ENCODE measurements around the gene L1TD1.
"Not testable (repeated sequence)": the region's sequence is repeated elsewhere in the genome, so short reads cannot be mapped to it uniquely, and the experiment has no call there.

Gene L1TD1, protein sequence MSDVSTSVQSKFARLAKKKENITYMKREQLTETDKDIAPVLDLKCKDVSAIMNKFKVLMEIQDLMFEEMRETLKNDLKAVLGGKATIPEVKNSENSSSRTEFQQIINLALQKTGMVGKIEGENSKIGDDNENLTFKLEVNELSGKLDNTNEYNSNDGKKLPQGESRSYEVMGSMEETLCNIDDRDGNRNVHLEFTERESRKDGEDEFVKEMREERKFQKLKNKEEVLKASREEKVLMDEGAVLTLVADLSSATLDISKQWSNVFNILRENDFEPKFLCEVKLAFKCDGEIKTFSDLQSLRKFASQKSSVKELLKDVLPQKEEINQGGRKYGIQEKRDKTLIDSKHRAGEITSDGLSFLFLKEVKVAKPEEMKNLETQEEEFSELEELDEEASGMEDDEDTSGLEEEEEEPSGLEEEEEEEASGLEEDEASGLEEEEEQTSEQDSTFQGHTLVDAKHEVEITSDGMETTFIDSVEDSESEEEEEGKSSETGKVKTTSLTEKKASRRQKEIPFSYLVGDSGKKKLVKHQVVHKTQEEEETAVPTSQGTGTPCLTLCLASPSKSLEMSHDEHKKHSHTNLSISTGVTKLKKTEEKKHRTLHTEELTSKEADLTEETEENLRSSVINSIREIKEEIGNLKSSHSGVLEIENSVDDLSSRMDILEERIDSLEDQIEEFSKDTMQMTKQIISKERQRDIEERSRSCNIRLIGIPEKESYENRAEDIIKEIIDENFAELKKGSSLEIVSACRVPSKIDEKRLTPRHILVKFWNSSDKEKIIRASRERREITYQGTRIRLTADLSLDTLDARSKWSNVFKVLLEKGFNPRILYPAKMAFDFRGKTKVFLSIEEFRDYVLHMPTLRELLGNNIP

DNA sequence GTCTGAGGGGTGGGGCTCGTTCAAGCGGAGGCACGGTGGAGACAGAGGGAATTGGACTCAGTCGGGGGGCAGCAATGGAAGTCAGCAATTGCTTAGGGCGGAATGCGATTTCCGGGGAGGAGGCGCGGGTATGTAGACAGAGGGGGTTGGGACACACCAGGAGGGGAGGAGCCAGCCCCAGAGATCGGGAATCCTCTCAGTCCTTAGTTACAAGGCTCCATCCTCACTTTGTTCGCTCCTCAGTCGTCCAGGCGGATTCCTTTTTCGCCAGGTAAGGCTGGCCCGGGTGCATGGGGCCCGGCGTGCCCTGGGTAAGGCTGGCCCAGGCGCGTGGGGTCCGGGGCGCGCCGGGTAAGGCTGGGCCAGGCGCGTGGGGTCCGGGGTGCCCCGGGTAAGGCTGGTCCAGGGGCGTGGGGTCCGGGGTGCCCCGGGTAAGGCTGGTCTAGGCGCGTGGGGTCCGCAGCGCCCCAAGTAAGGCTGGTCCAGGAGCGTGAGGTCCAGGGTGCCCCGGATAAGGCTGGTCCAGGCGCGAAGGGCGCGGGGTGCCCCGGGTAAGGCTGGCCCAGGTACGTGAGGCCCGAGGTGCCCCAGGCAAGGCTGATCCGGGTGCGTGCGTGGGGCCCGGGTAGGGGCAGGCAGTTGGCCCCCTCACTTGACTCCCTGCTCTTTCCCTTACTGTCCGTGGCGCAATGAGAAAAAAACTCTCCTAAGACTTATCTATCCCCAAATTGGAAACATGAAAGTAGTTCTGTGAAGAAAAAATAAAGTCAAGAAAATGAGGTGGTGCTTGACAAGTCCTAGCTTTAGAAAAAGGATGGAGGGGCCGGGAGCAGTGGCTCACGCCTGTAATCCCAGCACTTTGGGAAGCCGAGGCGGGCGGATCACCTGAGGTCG, at the start of gene L1TD1:
Gene L1TD1, plus strand, starts transcription at position 199 of the 894 bp plus-strand sequence. CDS start 11,780 bp downstream, outside the sequence.
- no peak for DNase-seq

DNA sequence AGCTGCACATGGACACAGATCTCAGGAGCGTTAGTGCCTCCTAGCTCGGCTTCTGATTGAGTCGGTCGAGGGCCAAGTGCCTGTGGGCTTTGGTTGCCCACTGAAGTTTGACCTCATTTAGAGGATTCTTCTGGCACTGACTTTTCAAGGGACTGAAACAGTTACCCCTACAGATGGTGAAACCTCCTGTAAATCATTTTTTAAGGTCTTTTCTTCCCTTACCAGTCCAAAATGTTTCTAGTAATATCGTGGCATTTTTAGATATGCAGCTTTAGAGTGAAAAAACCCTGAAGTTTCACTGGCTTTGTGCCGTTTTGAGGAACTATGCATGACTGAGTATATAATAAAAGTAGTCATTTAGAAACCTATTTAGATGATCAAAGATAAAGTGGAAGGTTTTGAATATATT, 34.7 kb upstream of the L1TD1 start:
- no peak for DNase-seq

DNA sequence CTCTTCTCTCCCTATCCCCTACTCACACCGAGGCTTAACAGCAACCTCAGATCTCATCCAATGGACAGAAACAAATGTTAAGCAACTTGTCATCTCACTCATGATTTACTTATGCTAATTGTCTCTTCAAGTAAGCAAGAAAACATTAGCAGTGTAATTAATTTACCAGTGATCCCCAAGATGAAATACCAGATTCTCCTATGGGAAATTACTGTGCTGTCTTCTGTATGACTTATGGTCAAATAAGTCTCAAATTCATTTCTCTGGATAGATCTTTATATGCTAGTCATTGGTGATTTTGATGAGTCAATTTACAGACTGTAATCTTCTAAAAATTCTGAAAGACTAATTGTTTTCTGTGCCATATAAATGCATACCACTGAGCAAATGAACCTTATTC, 32.9 kb upstream of the L1TD1 start:
- DNase-seq: no peak

DNA sequence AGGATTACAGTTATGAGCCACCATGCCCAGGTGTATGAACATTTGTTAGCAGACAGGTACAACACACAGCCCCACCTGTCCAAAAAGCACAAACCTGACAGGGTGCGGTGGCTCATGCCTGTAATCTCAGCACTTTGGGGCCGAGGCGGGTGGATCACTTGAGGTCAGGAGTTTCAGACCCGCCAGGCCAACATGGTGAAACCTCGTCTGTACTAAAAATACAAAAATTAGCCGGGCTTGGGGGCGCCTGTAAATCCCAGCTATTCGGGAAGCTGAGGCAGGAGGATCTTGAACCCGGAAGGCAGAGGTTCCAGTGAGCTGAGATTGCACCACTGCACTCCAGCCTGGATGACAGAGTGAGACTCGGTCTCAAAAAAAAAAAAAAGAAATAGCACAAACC, 24.3 kb upstream of the L1TD1 start:
- DNase-seq: not testable (repeated sequence)

DNA sequence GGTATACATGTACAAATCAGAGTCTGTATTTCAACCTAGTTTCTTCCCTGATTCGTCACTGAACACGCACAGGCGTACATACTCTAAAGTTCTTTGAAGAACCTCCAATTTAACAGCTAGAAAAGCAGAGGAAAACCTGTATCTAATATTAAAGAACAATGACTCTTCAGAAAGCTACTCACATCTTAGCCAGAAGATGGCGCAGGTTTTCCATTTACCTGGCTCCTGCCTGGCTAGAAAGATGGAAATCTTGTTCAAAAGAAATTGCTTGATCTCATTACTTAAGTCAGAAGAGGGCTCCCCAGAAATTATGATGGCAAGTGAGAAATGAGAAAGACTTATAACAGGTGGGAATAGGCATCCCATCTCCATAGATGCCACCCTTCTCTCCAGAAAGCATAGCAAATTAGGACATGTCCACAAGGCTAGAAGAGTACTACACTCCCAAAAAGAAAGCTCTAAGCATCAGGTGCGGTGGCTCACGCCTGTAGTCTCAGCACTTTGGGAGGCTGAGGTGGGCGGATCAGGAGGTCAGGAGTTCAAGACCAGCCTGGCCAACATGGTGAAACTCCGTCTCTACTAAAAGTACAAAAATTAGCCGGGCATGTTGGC, 19.0 kb upstream of the L1TD1 start:
- DNase-seq: no peak

DNA sequence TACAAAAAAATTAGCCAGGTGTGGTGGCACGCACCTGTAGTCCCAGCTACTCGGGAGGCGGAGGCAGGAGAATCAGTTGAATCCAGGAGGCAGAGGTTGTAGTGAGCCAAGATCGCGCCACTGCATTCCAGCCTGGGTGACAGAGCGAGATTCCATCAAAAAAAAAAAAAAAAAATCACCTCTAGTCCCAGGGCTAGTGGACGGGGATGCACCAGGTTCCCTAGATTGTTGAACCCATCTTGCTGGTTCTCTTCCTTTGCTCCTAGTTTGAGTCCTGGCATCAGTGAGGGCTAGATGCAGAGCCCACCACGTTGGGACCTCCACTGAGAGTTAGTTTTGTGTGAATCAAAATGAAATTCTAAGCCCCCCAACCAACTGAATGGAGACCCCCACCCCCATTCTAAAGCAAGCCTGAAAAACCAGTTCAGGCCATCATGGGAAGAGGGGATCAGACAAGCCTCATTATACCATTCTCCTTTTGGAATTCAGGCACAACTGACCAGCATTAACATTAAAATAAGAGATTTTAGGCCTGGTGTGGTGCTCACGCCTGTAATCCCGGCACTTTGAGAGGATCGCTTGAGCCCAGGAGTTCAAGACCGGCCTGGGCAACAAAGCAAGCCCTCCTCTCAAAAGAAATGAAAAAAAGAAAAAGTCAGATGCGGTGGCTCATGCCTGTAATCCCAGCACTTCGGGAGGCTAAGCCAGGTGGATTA, 17.9 kb upstream of the L1TD1 start:
- DNase-seq: no peak

DNA sequence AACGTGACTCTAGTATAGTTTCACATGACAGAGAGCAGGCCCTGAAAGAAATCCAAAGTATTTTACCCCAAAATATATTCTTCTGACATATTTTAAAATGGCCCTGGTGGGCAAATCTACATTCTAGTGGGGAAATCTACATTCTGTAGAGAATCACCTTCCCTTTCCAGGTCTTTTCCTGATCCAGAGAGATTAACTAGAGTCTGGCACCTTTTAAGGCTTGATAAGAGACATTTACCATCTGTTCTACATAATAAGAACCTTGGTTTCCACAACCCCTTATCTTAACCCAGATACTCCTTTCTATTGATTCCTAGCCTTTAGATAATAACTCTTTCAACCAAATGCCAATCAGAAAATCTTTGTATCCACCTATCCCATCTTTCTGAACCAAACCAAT, 17.0 kb upstream of the L1TD1 start:
- DNase-seq: no peak

DNA sequence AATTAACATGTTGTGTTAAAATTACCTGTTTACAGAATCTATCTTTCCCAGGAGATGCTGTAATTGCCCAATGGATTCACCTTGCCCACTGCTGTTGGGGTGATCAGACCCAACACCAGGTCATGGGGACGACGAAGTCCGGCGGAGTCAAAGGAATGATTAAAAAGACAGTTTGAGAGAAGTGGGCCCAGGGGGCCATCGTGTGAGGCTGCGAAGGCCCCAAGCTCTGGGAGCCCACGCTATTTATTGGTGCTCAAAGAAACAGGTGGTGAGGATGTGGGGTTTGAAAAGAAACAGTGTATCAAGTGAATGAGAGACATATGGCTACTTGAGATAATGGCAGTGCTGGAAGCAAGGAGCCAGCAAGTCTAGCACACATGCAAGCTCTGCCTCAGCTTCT, 16.3 kb upstream of the L1TD1 start:
- no peak for DNase-seq

DNA sequence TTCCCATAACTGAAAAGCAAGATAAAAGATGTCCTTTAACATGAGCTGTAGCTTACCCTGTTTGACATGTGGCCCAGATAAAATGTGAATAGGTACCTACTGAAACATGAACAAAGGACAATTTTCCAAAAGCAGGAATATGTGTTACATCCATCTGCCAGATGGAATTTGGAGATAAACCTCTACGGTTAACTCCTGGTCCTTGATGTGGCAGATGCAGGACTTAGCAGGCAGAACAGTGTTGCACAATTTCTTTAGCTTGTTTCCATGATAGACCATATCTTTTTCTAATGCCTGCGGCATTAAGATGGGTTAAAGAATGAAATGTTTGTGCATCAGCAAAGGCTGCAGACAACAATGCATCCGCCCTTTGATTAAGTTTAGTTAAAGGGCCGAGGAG, 14.6 kb upstream of the L1TD1 start:
- not testable (repeated sequence) for DNase-seq

DNA sequence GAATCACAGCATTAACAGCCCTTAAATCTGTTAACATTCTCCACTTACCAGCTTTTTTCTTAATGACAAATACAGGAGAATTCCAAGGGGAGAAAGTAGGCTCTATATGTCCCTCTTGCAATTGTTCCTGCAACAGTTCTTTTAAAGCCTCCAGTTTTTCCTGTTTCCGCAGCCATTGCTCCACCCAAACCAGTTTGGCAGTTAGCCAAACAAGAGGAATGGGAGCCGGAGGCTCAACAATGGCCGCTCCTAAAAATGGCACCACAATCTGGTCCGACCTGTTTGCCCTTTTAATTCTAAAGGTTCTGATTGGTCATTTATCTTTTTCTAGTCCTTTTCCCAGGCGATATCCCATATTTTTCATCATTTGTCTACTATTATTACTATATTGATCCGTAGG, 14.0 kb upstream of the L1TD1 start:
- DNase-seq: no peak

DNA sequence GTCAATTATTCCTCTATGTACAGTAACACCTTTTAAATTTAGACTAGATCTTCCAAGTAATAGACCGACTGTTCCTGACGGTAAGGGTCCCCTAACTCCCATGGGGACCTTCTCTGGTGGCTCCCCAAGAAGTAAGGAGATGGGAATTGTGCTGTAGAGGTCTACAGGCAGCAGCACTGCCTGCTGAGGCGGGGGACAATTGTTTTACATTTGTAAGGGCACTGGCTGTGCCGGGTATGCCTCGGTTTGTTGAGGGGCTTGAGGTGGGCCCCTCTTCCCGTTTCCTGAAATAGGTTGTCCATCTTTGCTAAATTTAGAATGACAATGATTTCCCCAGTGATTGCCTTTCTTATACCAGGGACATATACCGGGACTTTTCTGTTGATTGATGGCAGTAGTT, 13.1 kb upstream of the L1TD1 start:
- DNase-seq: no peak

DNA sequence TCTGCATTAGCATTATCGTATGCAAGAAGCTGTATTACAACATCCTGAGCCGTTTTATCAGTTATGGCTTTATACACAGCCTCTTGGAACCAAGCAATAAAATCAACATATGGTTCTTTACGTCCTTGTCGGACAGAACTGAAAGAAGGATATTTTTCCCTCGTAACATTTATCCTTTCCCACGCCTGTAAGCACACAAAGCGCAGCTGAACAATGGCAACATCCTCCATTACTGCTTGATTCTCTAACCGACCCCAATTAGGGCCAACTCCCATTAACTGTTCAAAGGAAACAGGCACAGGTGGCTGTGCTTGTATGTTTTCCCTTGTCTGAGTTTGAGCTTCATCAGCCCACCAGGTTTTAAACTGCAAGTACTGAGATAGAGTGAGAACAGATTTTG, 12.5 kb upstream of the L1TD1 start:
- not testable (repeated sequence) for DNase-seq

DNA sequence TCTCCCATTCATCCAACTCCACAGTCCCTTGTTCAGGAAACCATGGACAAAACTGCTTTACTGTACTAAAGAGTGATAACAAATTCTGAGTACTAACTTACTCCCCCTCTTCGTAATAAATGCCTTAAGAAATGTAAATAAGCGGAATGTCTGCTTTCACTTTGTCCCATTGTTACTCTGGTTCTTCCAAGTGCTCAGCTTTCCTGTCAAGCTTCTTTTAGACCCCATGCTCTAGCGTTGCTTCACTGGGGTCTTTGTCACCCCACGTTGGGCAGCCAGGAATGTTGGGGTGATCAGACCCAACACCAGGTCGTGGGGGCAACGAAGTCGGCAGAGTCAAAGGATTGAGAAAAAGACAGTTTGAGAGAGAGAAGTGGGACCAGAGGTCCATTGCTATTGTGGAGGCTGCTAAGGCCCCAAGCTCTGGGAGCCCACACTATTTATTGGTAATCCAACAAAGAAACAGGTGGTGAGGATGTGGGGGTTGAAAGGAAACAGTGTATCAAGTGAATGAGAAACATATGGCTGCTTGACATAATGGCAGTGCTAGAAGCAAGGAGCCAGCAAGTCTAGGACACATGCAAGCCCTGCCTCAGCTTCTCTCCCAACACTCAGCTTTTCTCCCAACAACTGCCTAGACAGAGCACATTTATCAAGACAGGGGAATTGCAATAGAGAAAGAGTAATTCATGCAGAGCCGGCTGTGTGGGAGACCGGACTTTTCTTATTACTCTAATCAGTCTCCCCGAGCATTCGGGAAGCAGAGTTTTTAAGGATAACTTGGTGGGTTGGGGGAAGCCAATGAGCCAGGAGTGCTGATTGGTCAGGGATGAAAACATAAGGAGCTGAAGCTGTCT, 11.3 kb upstream of the L1TD1 start:
- not testable (repeated sequence) for DNase-seq

DNA sequence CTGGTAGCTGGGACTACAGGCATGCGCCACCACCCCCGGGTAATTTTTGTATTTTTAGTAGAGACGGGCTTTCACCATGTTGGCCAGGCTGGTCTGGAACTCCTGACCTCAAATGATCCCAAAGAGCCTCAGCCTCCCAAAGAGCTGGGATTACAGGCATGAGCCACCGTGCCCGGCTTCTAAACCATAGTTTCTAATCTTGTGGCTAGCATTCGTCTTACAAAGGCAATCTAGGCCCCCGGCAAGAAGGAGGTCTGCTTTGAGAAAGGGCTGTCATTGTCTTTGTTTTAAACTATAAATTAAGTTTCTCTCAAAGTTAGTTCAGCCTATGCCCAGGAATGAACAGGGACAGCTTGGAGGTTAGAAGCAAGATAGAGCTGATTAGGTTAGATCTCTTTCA, 10.3 kb upstream of the L1TD1 start:
- DNase-seq: no peak

DNA sequence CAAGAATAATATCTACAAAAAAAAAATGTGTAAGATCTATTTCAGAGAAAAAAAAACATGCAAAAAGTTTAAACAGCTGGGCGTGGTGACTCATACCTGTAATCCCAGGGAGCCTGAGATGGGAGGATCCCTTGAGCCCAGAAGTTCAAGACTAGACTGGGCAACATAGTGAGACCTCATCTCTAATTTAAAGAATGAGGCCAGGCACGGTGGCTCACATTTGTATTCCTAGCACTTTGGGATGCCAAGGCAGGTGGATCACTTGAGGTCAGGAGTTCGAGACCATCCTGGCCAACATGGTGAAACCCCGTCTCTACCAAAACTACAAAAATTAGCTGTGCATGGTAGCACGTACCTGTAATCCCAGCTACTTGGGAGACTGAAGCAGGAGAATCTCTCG, 9.4 kb upstream of the L1TD1 start:
- DNase-seq: not testable (repeated sequence)

DNA sequence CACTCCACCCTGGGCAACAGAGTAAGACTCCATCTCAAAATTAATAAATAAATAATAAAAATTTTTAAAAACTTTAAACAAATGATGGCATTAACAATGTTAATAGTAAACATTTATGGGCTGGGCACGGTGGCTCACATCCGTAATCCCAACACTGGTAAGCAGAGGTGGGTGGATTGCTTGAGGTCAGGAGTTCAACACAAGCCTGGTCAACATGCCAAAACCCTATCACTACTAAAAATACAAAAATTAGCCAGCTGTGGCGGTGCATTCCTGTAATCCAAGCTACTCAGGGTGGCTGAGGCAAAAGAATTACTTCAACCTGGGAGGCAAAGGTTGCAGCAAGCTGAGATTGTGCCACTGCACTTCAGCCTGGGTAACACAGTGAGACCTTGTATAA, 9.0 kb upstream of the L1TD1 start:
- no peak for DNase-seq

DNA sequence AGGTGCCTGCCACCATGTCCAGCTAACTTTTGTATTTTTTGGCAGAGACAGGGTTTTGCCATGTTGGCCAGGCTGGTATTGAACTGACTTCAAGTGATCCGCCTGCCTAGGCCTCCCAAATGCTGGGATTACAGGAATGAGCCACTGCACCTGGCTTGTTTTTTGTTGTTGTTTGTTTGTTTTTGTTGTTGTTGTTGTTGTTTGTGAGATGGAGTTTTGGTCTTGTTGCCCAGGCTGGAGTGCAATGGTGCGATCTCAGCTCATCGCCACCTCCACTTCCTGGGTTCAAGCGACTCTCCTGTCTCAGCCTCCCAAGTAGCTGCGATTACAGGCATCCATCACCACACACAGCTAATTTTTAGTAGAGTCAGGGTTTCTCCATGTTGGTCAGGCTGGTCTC, 7.1 kb upstream of the L1TD1 start:
- DNase-seq: no peak

DNA sequence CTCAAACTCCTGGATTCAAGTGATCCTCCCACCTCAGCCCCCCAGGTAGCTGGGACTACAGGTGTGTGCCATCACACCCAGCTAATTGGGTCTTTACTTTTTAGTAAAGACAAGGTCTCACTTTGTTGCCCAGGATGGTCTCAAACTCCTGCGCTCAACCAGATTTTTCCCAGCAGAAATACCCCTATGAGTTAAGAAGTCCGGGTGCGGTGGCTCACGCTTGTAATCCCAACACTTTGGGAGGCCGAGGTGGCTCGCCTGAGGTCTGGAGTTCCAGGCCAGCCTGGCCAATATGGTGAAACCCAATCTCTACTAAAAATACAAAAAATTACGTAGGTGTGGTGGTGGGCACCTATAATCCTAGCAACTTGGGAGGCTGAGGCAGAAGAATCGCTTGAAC, 6.5 kb upstream of the L1TD1 start:
- DNase-seq: no peak

DNA sequence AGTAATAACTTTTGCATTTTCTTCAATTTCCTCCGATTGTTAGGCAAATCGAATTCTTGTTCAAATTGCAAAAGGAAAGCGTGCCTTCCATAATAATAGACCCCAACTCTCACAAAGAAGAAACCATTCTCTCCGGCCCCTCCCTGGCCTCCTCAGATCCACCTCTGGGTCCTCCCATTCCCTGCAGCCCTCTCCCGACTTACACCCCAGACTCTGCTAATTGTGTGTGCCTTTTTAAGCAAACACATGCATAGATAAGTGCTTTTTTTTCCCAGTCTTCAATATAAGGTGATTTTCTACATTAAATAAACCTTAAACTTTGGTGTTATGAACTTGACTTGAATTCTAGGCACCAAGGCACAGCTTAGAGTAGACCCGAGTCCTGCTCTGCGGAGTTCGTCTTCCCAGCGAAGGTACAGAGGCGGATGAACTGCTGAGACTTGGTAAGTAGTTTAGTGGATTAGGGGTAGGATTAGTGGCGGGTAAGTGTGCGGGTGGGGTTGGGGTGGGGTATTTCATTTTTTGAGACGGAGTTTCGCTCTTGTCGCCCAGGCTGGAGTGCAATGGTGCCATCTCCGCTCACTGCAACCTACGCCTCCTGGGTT, 1.5 kb downstream of the L1TD1 start:
- DNase-seq: no peak

DNA sequence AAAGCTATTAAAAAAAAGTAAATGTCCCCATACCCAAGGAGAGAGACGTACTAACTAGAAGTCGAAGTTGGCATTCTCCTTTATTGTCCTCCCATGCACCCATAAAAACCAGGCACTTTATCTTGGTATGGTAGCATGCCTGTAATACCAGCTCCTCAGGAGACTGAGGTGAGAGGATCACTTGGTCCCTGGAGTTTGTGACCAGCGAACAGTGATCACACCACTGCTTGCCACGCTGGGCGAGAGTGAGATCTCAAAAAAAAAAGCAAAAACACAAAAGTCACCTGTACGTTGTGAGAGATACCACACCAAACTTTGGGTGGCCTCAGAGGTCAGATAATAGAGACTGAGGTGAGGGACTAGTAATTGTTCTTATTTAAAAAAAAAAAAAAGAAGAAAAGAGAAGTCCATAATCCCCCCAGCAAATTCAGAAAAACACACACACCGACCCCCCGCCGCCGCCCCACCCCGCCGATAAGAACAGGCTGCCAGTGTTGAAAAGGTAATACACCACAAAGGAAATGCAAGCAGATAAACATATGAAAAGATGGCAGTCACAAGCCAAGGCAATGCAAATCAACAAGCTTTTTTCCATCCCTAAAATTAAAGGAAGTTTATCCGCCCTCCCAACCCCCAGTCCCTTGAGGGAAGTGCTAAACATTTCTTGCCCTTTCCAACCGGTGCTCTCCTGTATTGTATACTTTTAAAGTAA, 3.6 kb downstream of the L1TD1 start:
- DNase-seq: no peak
